ENCODE data around the gene MEN1. TPM values are rescaled to one million over a fixed set of nuclear protein-coding genes. Genes with fewer than 3 reads are reported as not detected.

MEN1 gene
- total and polyA plus RNA-seq, 2 donors = 11.3 to 17.4 TPM

- no peak for DNase-seq (ENCODE audit: extremely low spot score)
- Histone ChIP-seq H3K36me3 (ENCODE audit: insufficient read depth) (no peaks in the 10 kb centered on the region), H3K4me1 (ENCODE audit: insufficient read depth) (no peaks in the 10 kb centered on the region), H3K4me3 (ENCODE audit: low read depth, low read length) (no peak overlapping the region), H3K27ac (ENCODE audit: low read depth) (no peak overlapping the region)
- 92% methylated on average over 9 of the region's 9 CpGs for WGBS
Measured at GRCh38 chr11:64805481-64805880, 4.9 kb downstream of the MEN1 start.

- Histone ChIP-seq H3K36me3 (ENCODE audit: insufficient read depth) (no peaks in the 10 kb centered on the region), H3K27ac (ENCODE audit: low read depth) (no peak overlapping the region), H3K4me1 (ENCODE audit: insufficient read depth) (no peaks in the 10 kb centered on the region), H3K4me3 (ENCODE audit: low read depth, low read length) (no peak overlapping the region)
- WGBS = 92% methylated on average over 41 of the region's 41 CpGs
- DNase-seq (ENCODE audit: extremely low spot score) = no peak
Measured at GRCh38 chr11:64804346-64805210, 5.8 kb downstream of the MEN1 start.

GRCh38 chr11:64803846-64804345 lies 6.5 kb downstream of the MEN1 start:
- no peaks in the 10 kb centered on the region for H3K4me1 ChIP-seq (ENCODE audit: insufficient read depth)
- no peak for DNase-seq (ENCODE audit: extremely low spot score)
- H3K4me3 ChIP-seq (ENCODE audit: low read depth, low read length) = peak overlapping the region; percentile 60
- H3K27ac ChIP-seq (ENCODE audit: low read depth) = peak overlapping the region; percentile 38
- H3K36me3 ChIP-seq (ENCODE audit: insufficient read depth) = no peaks in the 10 kb centered on the region
- 38% methylated on average over 15 of the region's 15 CpGs for WGBS

- WGBS = 1% methylated on average over 58 of the region's 58 CpGs
- Histone ChIP-seq H3K27ac (ENCODE audit: low read depth) (peak within 1 kb of the TSS; percentile 46), H3K4me1 (ENCODE audit: insufficient read depth) (no peaks in the 10 kb centered on the region), H3K4me3 (ENCODE audit: low read depth, low read length) (peak within 1 kb of the TSS; percentile 60), H3K36me3 (ENCODE audit: insufficient read depth) (no peaks in the 10 kb centered on the region)
- DNase-seq (ENCODE audit: extremely low spot score) = peak; percentile 72
Measured at GRCh38 chr11:64803158-64803845, 7.0 kb downstream of the MEN1 start, which contains the start of gene MAP4K2. TSS of gene MAP4K2 (minus strand) at chr11:64803214. CDS start at chr11:64803149, 65 bp downstream.

GRCh38 chr11:64802370-64803157 lies 7.8 kb downstream of the MEN1 start:
- peak overlapping the region; percentile 60 for H3K4me3 ChIP-seq (ENCODE audit: low read depth, low read length)
- DNase-seq (ENCODE audit: extremely low spot score) = no peak
- WGBS = 12% methylated on average over 54 of the region's 54 CpGs
- no peaks in the 10 kb centered on the region for H3K4me1 ChIP-seq (ENCODE audit: insufficient read depth)
- H3K27ac ChIP-seq (ENCODE audit: low read depth) = peak overlapping the region; percentile 46
- H3K36me3 ChIP-seq (ENCODE audit: insufficient read depth) = no peaks in the 10 kb centered on the region

GRCh38 chr11:64801561-64802369 lies 8.6 kb downstream of the MEN1 start:
- no peaks in the 10 kb centered on the region for H3K4me1 ChIP-seq (ENCODE audit: insufficient read depth)
- H3K4me3 ChIP-seq (ENCODE audit: low read depth, low read length) = peak overlapping the region; percentile 60
- peak overlapping the region; percentile 64 for H3K27ac ChIP-seq (ENCODE audit: low read depth)
- 50% methylated on average over 13 of the region's 13 CpGs for WGBS
- DNase-seq (ENCODE audit: extremely low spot score) = no peak
- no peaks in the 10 kb centered on the region for H3K36me3 ChIP-seq (ENCODE audit: insufficient read depth)

- Histone ChIP-seq H3K4me3 (ENCODE audit: low read depth, low read length) (no peak overlapping the region), H3K27ac (ENCODE audit: low read depth) (no peak overlapping the region), H3K36me3 (ENCODE audit: insufficient read depth) (no peaks in the 10 kb centered on the region), H3K4me1 (ENCODE audit: insufficient read depth) (no peaks in the 10 kb centered on the region)
- WGBS = 80% methylated on average over 9 of the region's 9 CpGs
- no peak for DNase-seq (ENCODE audit: extremely low spot score)
Measured at GRCh38 chr11:64801158-64801464, 9.2 kb downstream of the MEN1 start.

GRCh38 chr11:64800303-64801157 lies 9.8 kb downstream of the MEN1 start:
- H3K36me3 ChIP-seq (ENCODE audit: insufficient read depth) = no peaks in the 10 kb centered on the region
- no peak for DNase-seq (ENCODE audit: extremely low spot score)
- WGBS = 82% methylated on average over 26 of the region's 26 CpGs
- H3K4me1 ChIP-seq (ENCODE audit: insufficient read depth) = no peaks in the 10 kb centered on the region
- H3K4me3 ChIP-seq (ENCODE audit: low read depth, low read length) = no peak overlapping the region
- H3K27ac ChIP-seq (ENCODE audit: low read depth) = no peak overlapping the region

GRCh38 chr11:64799623-64800302 lies 10.6 kb downstream of the MEN1 start:
- no peak for DNase-seq (ENCODE audit: extremely low spot score)
- Histone ChIP-seq H3K27ac (ENCODE audit: low read depth) (no peak overlapping the region), H3K4me1 (ENCODE audit: insufficient read depth) (no peaks in the 10 kb centered on the region), H3K36me3 (ENCODE audit: insufficient read depth) (no peaks in the 10 kb centered on the region), H3K4me3 (ENCODE audit: low read depth, low read length) (no peak overlapping the region)
- WGBS = 65% methylated on average over 14 of the region's 14 CpGs

- Histone ChIP-seq H3K4me3 (ENCODE audit: low read depth, low read length) (no peak overlapping the region), H3K4me1 (ENCODE audit: insufficient read depth) (no peaks in the 10 kb centered on the region), H3K36me3 (ENCODE audit: insufficient read depth) (no peaks in the 10 kb centered on the region), H3K27ac (ENCODE audit: low read depth) (no peak overlapping the region)
- 80% methylated on average over 7 of the region's 7 CpGs for WGBS
- DNase-seq (ENCODE audit: extremely low spot score) = no peak
Measured at GRCh38 chr11:64799256-64799622, 11.1 kb downstream of the MEN1 start.

- 88% methylated on average over 19 of the region's 19 CpGs for WGBS
- Histone ChIP-seq H3K4me1 (ENCODE audit: insufficient read depth) (no peaks in the 10 kb centered on the region), H3K4me3 (ENCODE audit: low read depth, low read length) (no peak overlapping the region), H3K36me3 (ENCODE audit: insufficient read depth) (no peaks in the 10 kb centered on the region), H3K27ac (ENCODE audit: low read depth) (no peak overlapping the region)
- DNase-seq (ENCODE audit: extremely low spot score) = no peak
Measured at GRCh38 chr11:64796757-64797541, 13.4 kb downstream of the MEN1 start.
